Putamen (tissue), 1 donor: ENCODE results near the gene TUFT1.

Source experiments
- DNase-seq: peaks from one replicate; pipeline ENCODE4 v3.0.0-alpha.2; 2016; ENCODE audit warnings: low spot score

TUFT1 gene

GRCh38 chr1:151540021-151540981 lies at the start of gene TUFT1:
Gene TUFT1 (plus strand): TSS chr1:151540309. CDS start chr1:151540367, 58 bp downstream.
- DNase-seq: peak; percentile 85

- DNase-seq: no peak
Measured at GRCh38 chr1:151491641-151492040, 48.5 kb upstream of the TUFT1 start.

GRCh38 chr1:151492120-151492519 lies 48.0 kb upstream of the TUFT1 start:
- DNase-seq: no peak

GRCh38 chr1:151493042-151493441 lies 47.1 kb upstream of the TUFT1 start:
- DNase-seq: no peak

- DNase-seq: peak; percentile 40
Measured at GRCh38 chr1:151494741-151495281, 45.3 kb upstream of the TUFT1 start.

GRCh38 chr1:151495316-151495715 lies 44.8 kb upstream of the TUFT1 start:
- peak; percentile 74 for DNase-seq

GRCh38 chr1:151499365-151499764 lies 40.7 kb upstream of the TUFT1 start:
- no peak for DNase-seq

- no peak for DNase-seq
Measured at GRCh38 chr1:151499930-151500329, 40.2 kb upstream of the TUFT1 start.

- DNase-seq: no peak
Measured at GRCh38 chr1:151501474-151501873, 38.6 kb upstream of the TUFT1 start.

GRCh38 chr1:151502035-151502700 lies 37.9 kb upstream of the TUFT1 start:
- no peak for DNase-seq

- DNase-seq: no peak
Measured at GRCh38 chr1:151502859-151503780, 37.0 kb upstream of the TUFT1 start.

GRCh38 chr1:151504252-151504651 lies 35.9 kb upstream of the TUFT1 start:
- no peak for DNase-seq

GRCh38 chr1:151504759-151505158 lies 35.4 kb upstream of the TUFT1 start:
- DNase-seq: no peak

GRCh38 chr1:151508833-151509232 lies 31.3 kb upstream of the TUFT1 start:
- no peak for DNase-seq

- DNase-seq: no peak
Measured at GRCh38 chr1:151509350-151510019, 30.6 kb upstream of the TUFT1 start.

- DNase-seq: no peak
Measured at GRCh38 chr1:151510020-151510405, 30.1 kb upstream of the TUFT1 start.

GRCh38 chr1:151510614-151510956 lies 29.5 kb upstream of the TUFT1 start:
- no peak for DNase-seq

GRCh38 chr1:151510957-151511635 lies 29.0 kb upstream of the TUFT1 start, which contains the start of gene CGN:
Gene CGN (plus strand): TSS chr1:151511387. CDS start chr1:151518520, 7,133 bp downstream.
- peak; percentile 96 for DNase-seq

- DNase-seq: no peak
Measured at GRCh38 chr1:151511636-151512215, 28.4 kb upstream of the TUFT1 start.

GRCh38 chr1:151512326-151512725 lies 27.8 kb upstream of the TUFT1 start:
- DNase-seq: no peak
